ENCODE results near the gene UXS1. TPM values are rescaled to one million over a fixed set of nuclear protein-coding genes. Genes with fewer than 3 reads are reported as not detected.

The UXS1 gene
- 16.7 and 67.5 TPM in 2 replicates for total RNA-seq

DNA sequence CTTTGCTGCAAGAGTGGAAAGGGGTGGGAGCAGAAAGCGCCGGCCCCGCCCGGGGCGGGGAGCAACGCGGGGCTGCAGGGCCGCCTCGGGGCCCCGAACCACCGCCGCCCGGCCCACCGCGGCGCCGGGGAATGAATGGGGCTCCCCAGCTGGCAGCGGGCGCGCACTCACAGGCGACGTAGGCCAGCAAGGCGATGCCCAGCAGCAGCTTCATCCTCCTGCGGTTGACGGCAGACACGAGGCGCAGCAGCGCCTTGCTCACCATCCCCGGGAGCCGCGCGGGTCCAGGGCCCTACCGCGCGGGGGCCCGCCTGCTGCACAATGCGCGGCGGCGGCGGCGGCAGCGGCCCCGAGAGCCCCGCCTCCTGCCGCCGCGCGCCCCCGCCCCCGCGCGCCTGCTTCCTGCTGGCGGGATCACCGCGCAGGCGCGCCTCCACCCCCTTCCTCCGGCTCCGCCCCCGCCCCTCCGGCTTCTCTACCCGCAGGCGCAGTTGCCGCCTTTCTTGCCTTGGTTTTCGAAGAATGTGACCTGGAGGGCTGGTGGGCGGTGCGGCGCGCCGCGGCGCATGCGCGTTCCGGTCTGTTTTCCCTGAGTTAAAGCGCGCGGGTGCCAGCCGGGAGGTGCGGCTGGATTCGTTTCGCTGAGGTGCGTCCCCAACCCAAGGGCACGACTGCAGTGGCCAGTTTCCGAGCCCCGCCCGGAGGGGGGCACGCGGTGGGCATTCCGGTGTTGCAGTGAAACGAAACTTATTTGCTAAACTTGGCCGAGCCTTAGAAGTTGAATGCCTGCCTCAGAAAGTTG lies at the start of gene UXS1:
Gene UXS1, minus strand, starts transcription at position 325 of the 802 bp plus-strand sequence. Its CDS starts 60 bp downstream, at position 265.

All from bladder microvascular endothelial cell (primary cell).